GM12873 (cell line): ENCODE measurements around the gene OXSR1.

Experiments used
- TF ChIP-seq, protein P1 (sequence below): IDR thresholded peaks from 2 replicates; pipeline ENCODE4 v1.5.1; 2012; ENCODE audit warnings: low read depth, mild to moderate bottlenecking, moderate library complexity, low read length, control low read depth; ENCODE audit not compliant: insufficient read depth; ENCODE audit errors: missing control alignments

OXSR1 gene

DNA sequence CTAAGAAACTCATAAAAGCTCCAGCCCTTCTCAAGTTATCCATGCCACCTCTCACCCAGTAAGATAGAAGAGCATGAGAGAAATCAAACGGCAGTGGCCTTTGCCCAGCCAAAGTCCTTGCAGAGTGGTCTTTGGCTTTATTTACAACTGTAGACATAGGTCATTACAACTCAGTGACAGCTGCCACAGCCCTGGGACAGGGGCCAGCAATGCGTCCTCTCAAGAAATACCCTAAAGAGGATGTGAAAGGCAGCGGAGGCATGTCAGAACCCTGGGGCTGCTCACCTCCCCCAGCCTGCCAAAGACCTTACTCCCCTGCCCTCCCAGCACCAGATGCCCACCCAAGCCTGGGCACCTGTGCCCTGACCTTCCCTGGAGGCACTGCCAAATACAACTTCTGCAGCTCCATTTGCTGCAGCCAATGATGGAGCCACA is 34.7 kb upstream of the OXSR1 start:
- TF ChIP-seq, protein P1, sequence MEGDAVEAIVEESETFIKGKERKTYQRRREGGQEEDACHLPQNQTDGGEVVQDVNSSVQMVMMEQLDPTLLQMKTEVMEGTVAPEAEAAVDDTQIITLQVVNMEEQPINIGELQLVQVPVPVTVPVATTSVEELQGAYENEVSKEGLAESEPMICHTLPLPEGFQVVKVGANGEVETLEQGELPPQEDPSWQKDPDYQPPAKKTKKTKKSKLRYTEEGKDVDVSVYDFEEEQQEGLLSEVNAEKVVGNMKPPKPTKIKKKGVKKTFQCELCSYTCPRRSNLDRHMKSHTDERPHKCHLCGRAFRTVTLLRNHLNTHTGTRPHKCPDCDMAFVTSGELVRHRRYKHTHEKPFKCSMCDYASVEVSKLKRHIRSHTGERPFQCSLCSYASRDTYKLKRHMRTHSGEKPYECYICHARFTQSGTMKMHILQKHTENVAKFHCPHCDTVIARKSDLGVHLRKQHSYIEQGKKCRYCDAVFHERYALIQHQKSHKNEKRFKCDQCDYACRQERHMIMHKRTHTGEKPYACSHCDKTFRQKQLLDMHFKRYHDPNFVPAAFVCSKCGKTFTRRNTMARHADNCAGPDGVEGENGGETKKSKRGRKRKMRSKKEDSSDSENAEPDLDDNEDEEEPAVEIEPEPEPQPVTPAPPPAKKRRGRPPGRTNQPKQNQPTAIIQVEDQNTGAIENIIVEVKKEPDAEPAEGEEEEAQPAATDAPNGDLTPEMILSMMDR = no peak

- TF ChIP-seq, protein P1 = peak; percentile 52
Measured at GRCh38 chr3:38131621-38132369, 33.5 kb upstream of the OXSR1 start.

DNA sequence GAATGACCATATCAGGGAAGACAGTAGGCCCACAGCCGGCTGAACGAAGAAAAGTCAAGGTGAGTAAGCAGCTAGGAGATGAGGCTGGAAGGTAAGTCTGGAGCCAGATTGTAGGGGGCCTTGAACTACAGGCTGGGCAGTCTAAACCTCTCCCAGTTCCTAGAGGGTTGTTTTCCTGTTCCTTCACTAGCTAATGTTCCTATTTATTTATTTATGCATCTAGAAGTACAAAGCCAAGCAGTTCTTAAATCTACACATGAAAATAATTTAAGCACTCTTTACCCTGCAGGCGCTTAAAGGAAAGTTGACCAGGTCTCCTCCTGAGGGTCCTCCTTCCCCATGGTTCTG is 32.2 kb upstream of the OXSR1 start:
- TF ChIP-seq, protein P1 = no peak

- TF ChIP-seq, protein P1 = no peak
Measured at GRCh38 chr3:38133557-38134405, 31.6 kb upstream of the OXSR1 start.

- TF ChIP-seq, protein P1 = no peak
Measured at GRCh38 chr3:38136393-38136776, 29.0 kb upstream of the OXSR1 start.

GRCh38 chr3:38136777-38137614 is 28.3 kb upstream of the OXSR1 start, which contains the start of gene ACAA1:
Gene ACAA1 (minus strand): TSS chr3:38137127. CDS start chr3:38137035, 92 bp downstream.
- TF ChIP-seq, protein P1 = no peak
